Measurements from ENCODE around the gene BRD3OS.

Gene BRD3OS

DNA sequence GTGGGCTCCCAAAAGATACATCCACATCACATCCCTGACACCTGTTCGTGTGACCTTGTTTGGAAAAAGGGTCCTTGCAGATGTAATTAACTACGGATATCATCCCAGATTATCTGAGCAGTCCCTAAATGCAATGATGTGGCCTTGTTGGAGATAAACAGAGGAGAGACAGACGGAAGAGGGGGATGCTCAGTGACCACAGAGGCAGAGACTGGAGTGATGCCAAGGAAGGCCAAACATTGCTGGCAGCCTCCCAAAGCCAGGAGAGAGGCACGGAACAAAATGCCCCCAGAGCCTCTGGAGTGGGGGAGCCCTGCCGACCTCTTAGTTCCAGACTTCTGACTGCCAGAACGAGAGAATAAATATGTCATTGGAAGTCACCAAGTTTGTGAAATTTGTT lies 18.1 kb upstream of the BRD3OS start:
- no peak for DNase-seq

DNA sequence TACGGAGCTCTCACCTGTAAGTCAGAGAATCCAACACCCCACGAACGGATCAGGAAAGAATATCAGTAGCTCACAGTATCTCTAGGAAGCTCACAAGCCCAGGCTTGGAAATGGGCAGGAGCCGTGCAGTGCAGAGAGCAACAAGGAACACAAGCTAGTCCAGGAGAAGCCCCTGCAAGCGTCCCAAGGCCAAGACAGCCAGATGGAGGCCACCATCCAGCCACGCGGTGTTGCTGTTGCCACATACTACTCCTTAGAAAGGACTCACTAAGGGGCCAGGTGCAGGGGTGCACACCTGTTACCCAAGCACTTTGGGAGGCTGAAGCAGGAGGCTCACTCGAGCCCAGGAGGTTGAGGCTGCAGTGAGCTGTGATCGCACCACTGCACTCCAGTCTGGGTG lies 17.7 kb upstream of the BRD3OS start:
- DNase-seq, result no peak

GRCh38 chr9:134010310-134011173 lies 14.7 kb upstream of the BRD3OS start:
- DNase-seq, result no peak

DNA sequence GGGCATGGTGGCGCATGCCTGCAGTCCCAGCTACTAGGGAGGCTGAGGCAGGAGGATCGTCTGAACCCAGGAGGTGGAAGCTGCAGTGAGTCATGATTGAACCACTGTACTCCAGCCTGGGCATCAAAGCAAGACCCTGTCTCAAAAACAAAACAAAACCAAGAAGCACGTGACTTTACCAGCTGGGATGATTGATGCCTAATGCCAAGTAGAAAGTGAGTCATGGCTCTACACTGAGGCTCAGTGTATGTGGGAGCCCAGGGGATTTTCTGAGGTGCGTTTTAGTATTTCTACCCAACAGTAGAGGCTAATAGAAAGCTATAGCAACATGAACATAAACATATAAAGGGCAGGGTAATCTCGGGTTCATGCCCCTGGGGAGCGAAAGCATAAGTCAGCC lies 13.9 kb upstream of the BRD3OS start:
- no peak for DNase-seq

DNA sequence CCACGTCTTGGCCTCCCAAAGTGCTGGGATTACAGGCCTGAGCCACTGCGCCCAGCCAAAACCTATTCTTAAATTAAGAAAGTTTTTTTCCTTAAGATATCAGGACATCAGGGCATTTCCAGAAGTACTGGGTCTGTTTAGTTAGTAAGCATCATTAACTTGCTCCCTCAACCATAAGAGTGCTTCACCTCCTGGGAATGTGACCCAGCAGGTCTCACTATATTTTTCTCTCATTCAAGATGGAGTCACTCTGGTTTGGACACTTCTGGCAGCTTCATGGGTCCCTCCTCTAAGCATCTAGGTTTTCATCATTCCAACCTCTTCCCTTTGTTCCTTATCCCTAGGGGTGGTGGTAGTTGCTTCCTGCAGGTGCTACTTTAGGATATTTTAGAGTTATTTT lies 10.3 kb upstream of the BRD3OS start:
- no peak for DNase-seq

DNA sequence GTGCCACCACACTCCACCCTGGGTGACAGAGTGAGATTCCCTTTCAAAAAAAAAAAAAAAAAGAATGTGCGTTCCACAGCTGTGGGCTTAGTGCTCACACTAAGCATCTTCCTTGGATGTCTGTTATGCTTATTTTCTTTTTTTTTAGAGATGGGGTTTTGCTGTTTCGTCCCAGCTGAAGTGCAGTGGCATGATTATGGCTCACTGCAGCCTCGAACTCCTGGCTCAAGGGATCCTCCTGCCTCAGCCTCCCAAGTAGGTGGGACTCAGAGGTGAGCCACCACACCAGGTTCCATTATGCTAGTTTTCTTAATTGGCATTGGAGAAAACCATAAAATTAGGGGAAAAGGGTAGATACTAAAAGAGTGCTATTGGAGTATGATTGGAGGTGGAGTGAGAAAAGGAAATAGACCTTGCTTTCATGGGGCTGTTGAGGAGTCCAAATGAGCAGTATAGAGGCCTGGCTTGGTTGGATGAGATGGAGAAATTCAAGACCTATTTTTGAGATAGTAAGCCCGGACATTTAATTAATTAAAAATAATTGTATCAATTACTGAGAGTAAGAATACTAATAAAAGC lies 978 bp upstream of the BRD3OS start:
- no peak for DNase-seq

DNA sequence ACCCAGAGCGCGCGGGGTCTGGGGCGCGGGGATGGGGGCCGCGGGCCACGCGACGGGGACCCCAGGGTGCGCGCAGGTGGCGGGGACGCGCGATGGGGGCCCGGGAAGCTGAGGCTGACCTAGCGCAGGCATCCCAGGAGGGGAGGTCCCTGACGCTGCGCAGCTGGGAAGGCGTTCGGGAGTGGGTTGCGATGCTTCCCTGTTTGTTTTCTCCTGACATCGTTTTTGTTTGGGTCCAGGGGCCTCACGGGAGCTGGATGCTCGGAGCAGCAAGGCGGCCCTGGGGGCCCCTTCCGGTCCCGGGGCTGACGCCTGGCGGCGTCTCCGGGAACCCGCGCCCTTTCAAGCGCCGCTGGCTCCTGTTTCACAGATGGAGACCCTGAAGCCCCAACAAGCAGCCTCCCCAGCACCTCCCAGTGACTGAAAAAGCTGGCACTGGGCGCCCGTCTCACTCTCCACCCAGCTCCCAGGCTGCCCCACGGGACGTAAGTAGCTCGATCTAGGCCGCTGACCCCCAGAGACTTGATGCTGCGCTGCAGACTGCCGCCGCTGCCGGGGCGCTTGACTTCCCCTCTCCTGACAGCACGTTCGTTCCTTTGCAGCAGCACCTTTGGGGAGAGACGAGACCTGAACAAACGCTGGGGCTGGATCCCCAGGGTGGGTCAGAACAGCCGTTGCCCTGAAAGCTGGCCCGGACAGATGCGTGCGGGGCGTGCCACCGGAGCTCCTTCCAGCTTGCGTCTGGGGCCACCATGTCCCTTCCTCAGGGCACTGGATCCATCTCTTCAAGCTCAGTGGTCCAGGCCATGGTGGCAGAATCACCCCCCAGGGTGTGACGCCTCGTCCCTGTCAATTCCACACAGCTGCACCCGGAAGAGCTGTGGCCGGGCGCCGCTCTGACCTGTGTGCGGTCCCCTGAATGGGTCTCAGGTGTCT lies 593 bp downstream of the BRD3OS start:
- DNase-seq, result peak; percentile 68

GRCh38 chr9:134026581-134026980 lies 1.3 kb downstream of the BRD3OS start:
- peak; percentile 36 for DNase-seq

- DNase-seq, result no peak
These were observed 1.7 kb downstream of the BRD3OS start for GRCh38 chr9:134026981-134027380.

- no peak for DNase-seq
These were observed 2.3 kb downstream of the BRD3OS start for GRCh38 chr9:134027561-134027960.

GRCh38 chr9:134028076-134028475 lies 2.8 kb downstream of the BRD3OS start:
- DNase-seq, result no peak

DNA sequence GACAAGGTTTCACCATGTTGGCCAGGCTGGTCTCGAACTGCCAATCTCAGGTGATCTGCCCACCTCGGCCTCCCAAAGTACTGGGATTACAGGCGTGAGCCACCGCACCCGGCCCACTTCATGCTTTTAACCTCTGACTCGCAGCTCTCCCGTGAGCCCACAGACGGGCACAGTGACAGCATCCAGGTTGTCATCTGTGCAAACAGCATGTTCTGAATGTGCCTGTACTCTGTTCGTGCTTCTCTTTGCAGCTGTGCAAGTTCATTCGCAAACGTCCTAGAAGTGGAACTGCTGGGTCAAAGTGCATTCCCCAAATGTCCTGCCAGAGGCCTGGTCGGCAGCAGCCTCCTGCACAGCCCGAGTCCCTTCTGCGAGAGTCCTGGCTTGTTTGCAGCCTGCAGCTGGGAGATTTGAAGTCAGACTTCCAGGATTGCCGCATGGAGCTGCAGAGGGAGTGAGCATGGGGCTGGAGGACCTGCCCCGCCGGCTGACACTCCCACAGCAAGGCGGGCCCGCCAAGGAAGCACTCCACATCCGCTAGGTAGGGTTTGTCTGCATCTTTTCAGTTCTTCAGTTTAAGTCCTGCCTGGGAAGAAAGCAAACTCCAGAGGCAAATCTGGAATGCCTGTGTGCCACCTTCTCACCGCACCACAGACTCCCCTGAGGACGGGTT lies 3.4 kb downstream of the BRD3OS start:
- no peak for DNase-seq

DNA sequence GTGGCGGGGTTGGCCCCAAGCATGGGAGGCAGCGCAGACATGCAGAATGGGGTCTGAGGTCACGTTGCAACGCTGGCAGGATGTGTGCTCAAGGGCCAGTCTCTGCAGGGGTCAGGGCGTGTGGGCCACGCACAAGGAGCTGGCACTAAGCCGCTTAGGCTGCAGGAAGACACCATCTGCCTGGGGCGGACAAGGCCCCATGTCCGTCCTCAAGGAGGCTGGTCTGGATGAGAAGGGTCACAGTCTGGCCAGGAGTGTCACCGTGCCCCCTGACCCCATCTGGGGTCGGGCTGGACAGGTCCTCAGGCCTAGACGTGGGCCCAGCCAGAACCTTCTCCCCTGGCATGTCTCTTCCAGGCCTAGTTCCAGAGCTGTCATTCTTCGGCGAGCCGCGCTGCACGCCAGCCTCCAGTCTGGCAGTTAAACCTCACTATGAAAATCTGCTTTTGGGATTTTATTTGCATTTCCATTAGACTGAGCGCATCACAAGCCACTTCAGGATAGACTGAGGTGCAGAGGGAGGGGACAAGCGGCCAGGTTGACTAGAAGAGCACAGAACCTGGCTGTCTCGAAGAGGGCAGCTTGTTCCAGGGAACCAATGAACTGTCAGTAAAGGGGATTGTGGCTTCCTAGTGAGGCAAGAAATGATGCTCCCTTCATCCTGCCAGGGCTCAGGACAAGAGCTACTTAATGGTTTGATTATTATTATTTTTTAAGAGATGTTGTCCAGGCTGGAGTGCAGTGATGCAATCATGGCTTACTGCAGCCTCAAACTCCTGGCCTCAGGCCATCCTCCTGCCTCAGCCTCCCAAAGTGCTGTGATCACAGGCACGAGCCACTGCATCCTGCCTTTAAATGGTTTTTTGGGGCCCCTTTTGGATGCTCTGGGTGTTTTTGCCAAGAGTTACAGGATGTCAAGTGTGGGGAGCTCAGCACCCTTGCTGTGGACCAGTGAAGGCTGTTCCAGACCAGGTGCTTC lies 4.3 kb downstream of the BRD3OS start:
- no peak for DNase-seq

DNA sequence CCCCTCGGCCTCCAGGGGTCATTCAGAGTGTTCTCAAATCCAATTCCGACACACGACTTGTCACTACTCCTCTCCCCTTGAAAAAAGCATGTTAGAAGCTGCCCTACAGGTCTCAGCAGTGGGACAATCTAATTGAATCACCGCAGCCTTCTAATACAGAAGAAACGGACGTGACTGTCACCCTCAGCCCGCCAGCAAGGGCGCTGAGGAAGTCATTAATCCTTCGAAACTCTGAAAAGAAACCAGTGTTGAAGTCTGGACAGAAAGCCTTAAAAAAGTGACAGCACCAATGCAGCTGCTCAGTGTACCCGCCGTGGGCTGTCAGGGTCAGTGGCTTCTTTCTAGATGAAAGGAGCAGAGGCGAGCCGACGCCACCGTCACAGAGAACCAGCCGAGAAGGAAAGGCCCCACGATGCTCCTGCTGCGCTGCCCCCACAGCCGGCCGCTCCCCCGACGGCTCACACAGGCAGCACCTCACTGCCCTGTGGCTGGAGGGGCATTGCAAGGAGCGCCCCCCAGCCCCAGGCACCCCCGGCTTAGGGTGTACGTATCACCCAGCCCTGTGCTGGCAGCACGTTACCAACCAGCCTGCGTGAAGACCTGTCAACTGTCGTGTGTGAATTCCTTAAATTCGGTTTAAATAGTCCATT lies 5.7 kb downstream of the BRD3OS start:
- DNase-seq, result no peak

DNA sequence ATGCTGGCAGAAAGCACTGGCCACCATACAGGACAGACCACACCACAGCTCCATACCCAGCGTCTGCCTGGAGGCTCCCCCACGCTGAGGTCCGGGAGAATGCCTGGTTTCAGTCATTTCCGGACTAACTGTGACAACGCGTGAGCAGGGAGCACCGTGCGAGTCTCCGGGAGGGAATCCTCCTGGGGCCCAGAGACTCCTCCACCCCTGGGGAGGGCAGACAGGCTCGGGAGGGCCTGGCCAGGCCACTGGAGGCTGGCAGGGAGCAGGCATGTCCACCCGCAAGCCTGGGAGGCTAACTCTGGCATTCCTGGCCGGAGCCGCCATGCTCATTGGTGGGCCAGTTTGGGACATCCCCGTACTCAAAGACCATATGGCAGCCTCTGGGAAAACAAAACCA lies 6.5 kb downstream of the BRD3OS start:
- no peak for DNase-seq

DNA sequence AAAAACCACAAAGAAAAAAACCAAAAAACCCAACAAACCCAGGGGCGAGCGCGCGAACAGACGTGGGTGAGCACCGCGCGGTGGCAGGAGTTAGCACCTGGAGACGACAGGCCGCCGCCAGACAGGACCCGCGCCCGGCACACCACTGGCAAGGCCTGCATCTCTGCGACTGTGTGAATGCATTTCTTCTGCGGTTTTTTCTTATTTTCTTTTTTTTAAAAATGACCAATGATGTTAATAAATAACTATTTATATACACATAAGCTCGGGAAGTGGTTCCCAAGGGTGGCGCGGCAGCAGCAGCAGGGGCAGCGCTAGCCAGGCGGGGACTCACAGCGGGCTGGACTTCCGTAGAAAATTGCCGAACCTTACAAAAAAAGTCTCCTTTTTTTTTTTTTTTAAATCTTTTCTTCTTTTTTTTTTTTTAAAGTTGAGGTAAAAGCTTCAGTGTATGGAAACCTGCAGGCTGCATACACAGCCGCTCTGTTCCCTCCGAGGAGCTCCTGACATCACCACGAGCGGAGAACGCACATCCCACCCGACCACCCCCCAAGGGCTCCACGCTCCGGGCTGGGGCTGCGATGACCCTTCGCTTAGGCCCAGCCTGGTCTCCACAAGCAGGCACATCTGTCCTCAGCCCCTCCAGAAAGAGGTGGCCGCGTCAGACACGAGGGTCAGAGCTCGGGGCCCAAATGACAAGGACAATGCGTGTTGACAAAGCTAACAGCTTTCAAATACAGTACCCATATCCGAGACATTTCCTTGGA lies 7.4 kb downstream of the BRD3OS start:
- DNase-seq, result no peak

DNA sequence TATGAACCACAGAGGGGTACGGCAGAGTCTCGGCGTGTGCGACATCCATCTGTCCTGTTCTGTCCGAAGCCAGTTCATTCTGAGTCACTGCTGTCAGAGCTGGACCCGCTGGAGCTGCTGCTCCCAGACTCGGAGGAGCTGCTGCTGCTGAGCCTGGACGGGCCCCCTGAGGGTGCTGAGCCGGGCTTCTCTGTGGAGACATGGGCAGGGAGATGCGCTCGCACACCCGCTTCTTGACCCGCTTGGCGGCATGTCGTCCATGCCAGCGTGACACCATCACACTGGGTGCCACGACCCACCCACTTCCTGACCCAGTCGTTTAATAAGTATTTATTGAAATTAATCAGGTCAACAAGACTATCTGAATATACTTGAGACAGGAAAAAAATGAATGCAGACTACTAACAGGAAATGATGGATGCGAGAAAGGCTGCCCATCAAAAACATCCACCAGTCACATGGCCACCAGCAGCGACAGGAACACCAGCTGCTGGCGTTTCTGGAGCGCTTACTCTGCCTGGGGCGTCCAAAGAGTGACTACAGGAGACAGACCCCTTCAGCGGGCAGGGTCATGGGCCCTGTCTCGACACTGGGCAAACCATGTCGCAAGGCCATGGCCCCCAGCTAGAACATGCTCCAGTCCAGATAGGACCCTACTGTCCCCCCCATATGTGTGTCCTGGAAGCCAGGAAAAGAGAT lies 8.4 kb downstream of the BRD3OS start:
- DNase-seq, result no peak

- no peak for DNase-seq
These were observed 9.1 kb downstream of the BRD3OS start for GRCh38 chr9:134034215-134035040.
